Inferior parietal cortex (tissue), 1 donor: Measurements from ENCODE around the gene KRT85.

Experiments
- DNase-seq: peaks from one replicate; pipeline ENCODE4 v3.0.0-alpha.2; 2016; ENCODE audit errors: extremely low spot score

The KRT85 gene

GRCh38 chr12:52367876-52368275, 595 bp upstream of the KRT85 start:
- DNase-seq = no peak

- DNase-seq = no peak
Observed at GRCh38 chr12:52364901-52365489, 2.3 kb downstream of the KRT85 start.

- no peak for DNase-seq
Observed at GRCh38 chr12:52364061-52364460, 3.2 kb downstream of the KRT85 start.

- DNase-seq = no peak
Observed at GRCh38 chr12:52363111-52363679, 4.1 kb downstream of the KRT85 start.

- no peak for DNase-seq
Observed at GRCh38 chr12:52362118-52362726, 5.1 kb downstream of the KRT85 start.

- no peak for DNase-seq
Observed at GRCh38 chr12:52361553-52361952, 5.7 kb downstream of the KRT85 start.

- no peak for DNase-seq
Observed at GRCh38 chr12:52360663-52361271, 6.5 kb downstream of the KRT85 start.

GRCh38 chr12:52360106-52360662, 7.1 kb downstream of the KRT85 start:
- no peak for DNase-seq

- DNase-seq = no peak
Observed at GRCh38 chr12:52359621-52360061, 7.6 kb downstream of the KRT85 start.

- DNase-seq = no peak
Observed at GRCh38 chr12:52358575-52359350, 8.5 kb downstream of the KRT85 start.

- DNase-seq = no peak
Observed at GRCh38 chr12:52356762-52357580, 10.3 kb downstream of the KRT85 start.

GRCh38 chr12:52356031-52356761, 11.1 kb downstream of the KRT85 start:
- no peak for DNase-seq

- no peak for DNase-seq
Observed at GRCh38 chr12:52355176-52355575, 12.1 kb downstream of the KRT85 start.

- DNase-seq = no peak
Observed at GRCh38 chr12:52354200-52354599, 13.1 kb downstream of the KRT85 start.

GRCh38 chr12:52353766-52354165, 13.5 kb downstream of the KRT85 start:
- no peak for DNase-seq

- no peak for DNase-seq
Observed at GRCh38 chr12:52352951-52353350, 14.3 kb downstream of the KRT85 start.

GRCh38 chr12:52351196-52352059, 15.9 kb downstream of the KRT85 start:
- DNase-seq = peak; percentile 28

GRCh38 chr12:52350786-52351185, 16.5 kb downstream of the KRT85 start:
- DNase-seq = no peak

- DNase-seq = no peak
Observed at GRCh38 chr12:52350021-52350620, 17.2 kb downstream of the KRT85 start.
